Neural progenitor cell (in vitro differentiated cells): ENCODE results near the gene CTNNBL1.

ENCODE experiments used
- EZH2 ChIP-seq: fragments of 200-600 bp; sonication (generic); IDR thresholded peaks from 2 replicates; pipeline ENCODE4 v1.6.1; 2017; ENCODE audit warnings: antibody characterized with exemption, mild to moderate bottlenecking, moderate library complexity
- EZH2phosphoT487 ChIP-seq: fragments of 200-600 bp; sonication (generic); IDR thresholded peaks from 2 replicates; pipeline ENCODE4 v1.6.1; 2017; ENCODE audit warnings: antibody characterized with exemption
- TF ChIP-seq, protein P1 (sequence below): fragments of 200-600 bp; sonication (generic); IDR thresholded peaks from 2 replicates; pipeline ENCODE4 v1.5.1; 2017; ENCODE audit warnings: antibody characterized with exemption, mild to moderate bottlenecking

DNA sequence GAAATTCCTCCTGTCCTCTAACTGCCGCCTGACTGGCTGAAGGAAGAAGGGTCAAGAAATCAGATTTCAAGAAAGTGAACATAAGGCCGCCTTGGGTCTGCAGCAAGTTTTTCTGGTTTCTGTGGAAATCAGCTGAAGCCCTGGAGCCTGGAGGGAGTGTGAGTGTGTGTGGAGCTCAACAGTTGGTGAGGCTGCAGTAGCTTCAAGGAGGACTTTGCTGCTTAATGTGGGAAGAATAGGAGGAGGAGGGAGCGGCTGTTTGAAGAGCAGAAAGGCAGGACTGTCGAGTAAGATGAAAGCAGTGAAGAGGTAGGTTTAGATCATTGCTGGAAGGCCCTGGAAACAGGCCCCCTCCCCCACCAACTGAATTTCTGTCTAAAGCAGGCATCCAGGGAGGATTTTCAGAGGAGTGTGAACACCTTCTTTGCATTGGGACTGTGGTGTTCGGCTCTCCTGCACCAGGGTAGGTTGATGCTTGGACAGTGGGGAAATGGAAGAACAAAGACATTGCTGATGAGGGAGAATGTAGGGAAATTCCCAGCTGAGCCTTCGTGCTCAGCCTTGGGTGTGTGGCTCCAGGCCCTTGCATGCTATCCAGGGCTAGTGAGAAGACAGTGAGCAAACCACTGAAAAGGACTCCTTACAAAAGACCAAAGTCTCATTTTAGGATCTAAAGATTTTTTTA lies 129.6 kb downstream of the CTNNBL1 start:
- TF ChIP-seq, protein P1, sequence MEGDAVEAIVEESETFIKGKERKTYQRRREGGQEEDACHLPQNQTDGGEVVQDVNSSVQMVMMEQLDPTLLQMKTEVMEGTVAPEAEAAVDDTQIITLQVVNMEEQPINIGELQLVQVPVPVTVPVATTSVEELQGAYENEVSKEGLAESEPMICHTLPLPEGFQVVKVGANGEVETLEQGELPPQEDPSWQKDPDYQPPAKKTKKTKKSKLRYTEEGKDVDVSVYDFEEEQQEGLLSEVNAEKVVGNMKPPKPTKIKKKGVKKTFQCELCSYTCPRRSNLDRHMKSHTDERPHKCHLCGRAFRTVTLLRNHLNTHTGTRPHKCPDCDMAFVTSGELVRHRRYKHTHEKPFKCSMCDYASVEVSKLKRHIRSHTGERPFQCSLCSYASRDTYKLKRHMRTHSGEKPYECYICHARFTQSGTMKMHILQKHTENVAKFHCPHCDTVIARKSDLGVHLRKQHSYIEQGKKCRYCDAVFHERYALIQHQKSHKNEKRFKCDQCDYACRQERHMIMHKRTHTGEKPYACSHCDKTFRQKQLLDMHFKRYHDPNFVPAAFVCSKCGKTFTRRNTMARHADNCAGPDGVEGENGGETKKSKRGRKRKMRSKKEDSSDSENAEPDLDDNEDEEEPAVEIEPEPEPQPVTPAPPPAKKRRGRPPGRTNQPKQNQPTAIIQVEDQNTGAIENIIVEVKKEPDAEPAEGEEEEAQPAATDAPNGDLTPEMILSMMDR = no peak
- no peak for TF ChIP-seq EZH2
- TF ChIP-seq EZH2phosphoT487 = no peak
